HG03159 (cell line): ENCODE measurements around the gene TAS2R9.
"Not testable (repeated sequence)": the region's sequence is repeated elsewhere in the genome, so short reads cannot be mapped to it uniquely, and the experiment has no call there.

Source experiments
- ATAC-seq: cut with Tn5 transposase; IDR thresholded peaks from one replicate; pipeline ENCODE4 v1.9.1; 2021; ENCODE audit warnings: mild to moderate bottlenecking, moderate library complexity; ENCODE audit not compliant: unreplicated experiment

TAS2R9 gene, protein sequence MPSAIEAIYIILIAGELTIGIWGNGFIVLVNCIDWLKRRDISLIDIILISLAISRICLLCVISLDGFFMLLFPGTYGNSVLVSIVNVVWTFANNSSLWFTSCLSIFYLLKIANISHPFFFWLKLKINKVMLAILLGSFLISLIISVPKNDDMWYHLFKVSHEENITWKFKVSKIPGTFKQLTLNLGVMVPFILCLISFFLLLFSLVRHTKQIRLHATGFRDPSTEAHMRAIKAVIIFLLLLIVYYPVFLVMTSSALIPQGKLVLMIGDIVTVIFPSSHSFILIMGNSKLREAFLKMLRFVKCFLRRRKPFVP

DNA sequence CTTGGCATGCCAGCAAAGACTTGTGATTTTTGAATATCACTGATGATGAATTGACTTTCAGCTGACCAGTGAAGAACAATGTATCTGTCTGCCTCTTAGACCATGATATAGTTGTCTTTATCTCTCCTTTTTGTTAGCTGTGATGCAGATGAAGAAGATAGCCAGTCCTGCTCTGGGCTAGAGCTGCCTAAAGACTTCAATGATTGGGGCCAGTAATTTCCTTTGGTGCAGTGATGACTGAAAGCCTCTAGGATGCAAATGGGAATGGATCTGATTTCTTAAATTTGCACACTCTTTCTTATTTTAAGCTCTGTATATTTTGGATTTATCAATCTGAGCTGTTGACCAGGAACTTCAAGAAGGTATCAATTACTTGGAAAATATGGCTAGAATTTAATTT, at the start of gene TAS2R9:
Gene TAS2R9 (minus strand): TSS at position 101 of the 400 bp plus-strand sequence. CDS start 93 bp downstream, at position 8.
- no peak for ATAC-seq

DNA sequence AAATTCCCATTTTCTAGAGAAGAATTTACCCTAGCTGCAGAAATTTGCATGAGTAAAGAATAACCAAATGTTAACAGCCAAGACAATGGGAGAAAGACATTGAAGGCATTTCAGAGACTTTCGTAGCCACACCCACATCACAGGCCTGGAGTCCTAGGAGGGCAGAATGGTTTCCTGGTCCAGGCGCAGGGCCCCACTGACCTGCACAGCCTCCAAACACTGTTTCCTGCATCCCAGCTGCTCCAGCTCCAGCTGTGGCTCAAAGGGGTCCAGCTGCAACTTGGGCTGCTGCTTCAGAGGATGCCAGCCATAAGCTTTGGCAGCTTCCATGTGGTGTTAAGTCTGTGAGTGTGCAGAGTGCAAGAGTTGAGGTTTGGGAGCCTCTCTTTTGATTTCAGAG, 45.8 kb upstream of the TAS2R9 start:
- no peak for ATAC-seq

DNA sequence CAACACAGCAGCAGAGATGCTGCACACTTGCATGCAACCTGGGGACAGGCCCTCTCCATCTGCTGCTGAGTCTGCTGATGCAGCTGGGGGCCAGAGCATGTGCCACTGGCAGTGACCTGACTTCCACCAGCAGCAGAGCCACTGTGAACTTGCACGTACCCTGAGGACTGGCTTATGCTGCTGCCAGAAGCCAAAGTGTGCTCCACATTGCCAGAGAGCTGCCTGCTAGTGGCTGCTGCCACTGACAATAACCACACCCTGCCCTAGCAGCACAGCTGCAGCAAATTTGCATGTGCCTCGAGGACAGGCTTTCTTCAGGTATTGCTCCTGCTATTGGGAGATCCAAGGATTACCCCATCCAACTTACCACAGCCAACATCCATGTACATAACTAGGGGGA, 43.8 kb upstream of the TAS2R9 start:
- no peak for ATAC-seq

DNA sequence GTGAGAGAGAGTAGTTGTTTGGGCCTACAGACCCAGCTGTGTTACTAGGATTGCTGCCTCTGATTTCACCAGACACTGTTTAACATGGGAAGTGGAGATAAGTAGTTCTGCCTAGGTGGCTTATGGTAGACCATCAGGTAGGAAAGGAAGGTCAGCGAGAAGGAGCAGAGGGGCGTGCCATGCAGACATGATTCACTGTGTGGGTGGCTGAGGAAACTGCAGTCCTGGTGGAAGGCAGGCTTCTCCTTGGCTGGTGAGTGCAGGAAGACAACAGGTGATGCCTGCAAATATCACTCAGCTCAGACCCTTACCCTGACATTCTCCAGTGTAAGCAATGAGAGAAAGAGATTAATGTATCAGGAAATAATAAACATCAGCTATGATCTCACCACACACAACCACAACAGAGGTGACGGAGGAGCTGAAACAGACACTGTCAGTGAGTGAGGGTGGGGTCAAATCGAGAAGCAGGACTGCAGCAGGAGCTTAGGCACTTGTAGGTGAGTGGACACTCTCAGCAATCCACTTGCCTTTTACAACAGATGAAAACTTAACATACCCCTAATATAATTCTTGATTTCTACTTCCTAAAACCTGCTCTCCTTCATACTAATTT, 41.4 kb upstream of the TAS2R9 start:
- no peak for ATAC-seq

DNA sequence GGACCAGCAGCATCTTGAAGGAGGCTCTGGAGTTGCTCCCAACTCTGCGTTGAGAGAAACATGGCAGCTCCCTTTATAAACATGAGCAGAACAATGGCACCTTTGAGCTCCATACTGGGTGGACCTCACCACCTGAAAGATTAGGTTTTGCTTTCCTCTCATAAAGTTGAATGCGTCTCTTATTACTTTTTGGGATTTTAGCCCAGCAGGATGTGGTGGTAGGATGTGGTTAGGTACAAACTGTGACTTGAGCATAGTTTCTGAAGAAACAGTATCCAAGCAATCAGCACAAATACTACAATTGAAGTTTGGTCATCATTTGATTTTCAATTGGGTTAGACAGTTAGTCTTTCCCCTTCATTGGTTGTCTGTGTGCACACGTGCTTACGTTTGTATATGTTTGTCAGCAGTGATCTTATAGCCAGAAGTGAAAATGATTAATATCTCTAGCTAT, 39.5 kb upstream of the TAS2R9 start, which contains the start of gene PRR4:
Gene PRR4 (minus strand): TSS at position 51 of the 454 bp plus-strand sequence. CDS start 38 bp downstream, at position 13.
- peak; percentile 48 for ATAC-seq

DNA sequence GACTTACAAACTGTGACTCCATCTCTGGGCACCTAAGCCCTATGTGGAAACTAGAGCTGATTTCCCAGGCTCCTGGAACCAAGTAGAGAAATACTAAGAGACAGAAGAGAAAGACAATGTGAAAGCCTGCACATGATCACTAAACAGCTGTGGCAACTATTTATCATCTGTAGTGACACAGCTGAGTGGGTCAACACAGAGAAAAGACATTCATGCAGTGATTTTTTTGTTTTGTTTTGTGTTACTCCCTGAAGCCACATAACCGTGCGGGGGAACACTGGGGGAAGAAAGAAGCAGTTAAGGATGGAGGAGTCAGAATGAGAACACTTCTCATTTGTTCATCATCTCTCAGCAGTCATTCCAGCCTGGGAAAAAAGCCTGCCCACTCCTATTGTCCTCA, 37.8 kb upstream of the TAS2R9 start:
- ATAC-seq: no peak

DNA sequence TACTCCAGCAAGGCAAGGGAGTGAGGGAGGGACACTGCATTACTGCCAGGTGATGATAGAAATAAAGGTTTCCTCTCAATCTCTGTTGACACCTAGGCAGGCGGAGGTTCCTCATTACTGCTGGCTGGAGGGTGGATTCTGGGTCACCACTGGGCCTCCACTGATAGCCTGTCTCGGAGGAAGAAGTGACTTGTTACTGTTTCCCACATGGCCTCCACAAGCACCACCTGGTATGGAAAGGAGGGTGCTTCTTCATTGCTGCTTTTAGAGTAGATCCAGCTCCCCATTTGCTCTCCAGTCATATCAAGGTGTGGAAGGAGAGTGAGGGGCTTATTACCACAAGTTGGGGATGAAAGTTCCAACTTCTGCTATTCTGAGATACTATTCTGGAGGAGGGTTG, 32.9 kb upstream of the TAS2R9 start:
- ATAC-seq: no peak

DNA sequence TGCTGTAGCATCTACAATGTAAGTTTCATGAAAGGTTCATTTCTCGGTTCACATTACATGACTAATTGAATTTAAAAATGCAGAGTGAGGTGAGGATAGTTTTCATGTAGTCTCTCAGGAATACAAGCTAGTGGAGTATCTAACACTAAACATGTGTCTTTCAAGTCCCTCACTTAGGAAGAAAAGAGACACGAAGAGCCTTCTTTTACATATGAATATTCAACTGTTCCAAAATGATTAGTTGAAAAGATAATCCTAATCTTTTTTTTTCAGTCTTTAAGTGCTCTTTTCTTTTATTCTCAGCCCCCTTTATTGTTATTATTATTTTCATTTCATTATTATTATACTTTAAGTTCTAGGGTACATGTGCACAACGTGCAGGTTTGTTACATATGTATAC, 28.5 kb upstream of the TAS2R9 start:
- no peak for ATAC-seq

DNA sequence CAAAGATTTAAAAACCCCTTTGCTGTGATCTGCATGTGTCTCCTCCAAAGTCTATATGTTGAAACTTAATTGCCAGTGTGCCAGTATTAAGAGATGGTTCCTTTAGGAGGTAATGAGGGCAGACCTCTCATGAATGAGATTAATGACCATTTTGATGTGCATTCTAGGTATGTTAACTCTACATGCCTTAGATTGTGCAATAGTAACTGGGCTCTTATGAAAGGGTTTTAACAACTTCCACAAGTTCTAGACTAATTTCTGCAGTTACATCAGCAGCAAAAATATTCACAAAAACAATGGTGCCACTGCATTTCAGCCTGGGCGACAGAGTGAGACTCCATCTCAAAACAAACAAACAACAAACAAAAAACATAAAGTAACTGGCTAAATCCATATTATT, 20.0 kb upstream of the TAS2R9 start:
- ATAC-seq: no peak

DNA sequence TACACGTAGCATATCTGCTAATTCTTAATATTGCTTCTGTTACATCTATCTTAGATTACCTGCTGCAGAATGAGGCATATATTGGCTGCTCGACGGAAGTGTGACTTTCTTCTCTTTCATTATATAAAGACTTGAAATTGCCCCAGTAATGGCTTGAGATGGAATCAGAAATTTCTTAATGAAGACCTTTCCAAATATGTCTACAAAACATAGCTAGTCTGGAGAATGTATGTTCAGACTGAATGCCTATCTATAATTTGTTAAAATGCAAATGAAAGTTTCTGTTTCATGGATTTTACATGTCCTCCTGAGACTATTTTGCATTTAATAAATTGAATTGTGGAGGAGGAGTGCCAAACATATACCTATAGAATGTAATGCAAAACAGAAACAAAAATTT, 16.3 kb upstream of the TAS2R9 start, which contains the start of gene TAS2R10:
Gene TAS2R10 (minus strand): TSS at position 101 of the 400 bp plus-strand sequence. CDS start 89 bp downstream, at position 12.
- ATAC-seq: no peak

- no peak for ATAC-seq
These were observed 15.0 kb upstream of the TAS2R9 start for GRCh38 chr12:10824957-10825356.

GRCh38 chr12:10811883-10812536, 2.0 kb upstream of the TAS2R9 start:
- ATAC-seq: no peak

GRCh38 chr12:10807186-10807585, 2.8 kb downstream of the TAS2R9 start, which contains the start of gene TAS2R8:
TSS of gene TAS2R8 (minus strand) at chr12:10807286. CDS start at chr12:10806980, 306 bp downstream.
- ATAC-seq: no peak

- no peak for ATAC-seq
These were observed 7.4 kb downstream of the TAS2R9 start, which contains the start of gene TAS2R7 for GRCh38 chr12:10802587-10802986. TSS of gene TAS2R7 (minus strand) at chr12:10802627. CDS start at chr12:10802570, 57 bp downstream.

DNA sequence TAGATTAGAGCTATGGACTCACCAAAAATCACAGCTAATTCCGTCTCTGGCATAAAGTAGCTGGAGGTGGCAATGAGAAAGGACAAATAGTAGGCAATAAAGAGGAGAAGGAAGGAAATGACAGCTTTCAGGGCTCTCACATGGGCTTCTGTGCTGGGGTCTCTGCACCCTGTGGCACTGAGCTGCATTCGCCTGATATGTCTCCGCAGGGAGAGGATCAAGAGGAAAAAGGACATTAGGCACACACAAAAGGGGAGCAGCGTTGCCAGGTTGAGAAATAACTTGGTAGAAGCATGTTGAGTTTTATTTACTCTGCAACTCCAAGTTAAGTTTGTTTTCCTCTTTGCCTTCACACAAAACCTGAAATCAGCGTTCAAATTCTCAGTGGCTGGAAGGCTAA, 8.2 kb downstream of the TAS2R9 start:
- ATAC-seq: no peak

GRCh38 chr12:10794222-10794621, 15.7 kb downstream of the TAS2R9 start:
- no peak for ATAC-seq

DNA sequence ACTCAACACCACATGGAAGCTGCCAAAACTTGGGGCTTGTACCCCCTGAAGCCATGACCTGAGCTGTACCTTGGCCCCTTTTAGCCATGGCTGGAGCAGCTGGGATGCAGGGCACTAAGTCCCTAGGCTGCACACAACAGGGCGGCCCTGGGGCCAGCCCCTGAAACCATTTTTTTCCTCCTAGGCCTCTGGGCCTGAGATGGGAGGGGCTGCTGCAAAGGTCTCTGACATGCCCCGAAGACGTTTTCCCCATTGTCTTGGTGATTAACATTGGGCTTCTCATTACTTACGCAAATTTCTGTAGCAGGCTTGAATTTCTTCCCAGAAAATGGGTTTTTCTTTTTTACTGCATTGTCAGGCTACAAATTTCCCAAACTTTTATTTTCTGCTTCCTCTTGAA, 18.2 kb downstream of the TAS2R9 start:
- not testable (repeated sequence) for ATAC-seq

DNA sequence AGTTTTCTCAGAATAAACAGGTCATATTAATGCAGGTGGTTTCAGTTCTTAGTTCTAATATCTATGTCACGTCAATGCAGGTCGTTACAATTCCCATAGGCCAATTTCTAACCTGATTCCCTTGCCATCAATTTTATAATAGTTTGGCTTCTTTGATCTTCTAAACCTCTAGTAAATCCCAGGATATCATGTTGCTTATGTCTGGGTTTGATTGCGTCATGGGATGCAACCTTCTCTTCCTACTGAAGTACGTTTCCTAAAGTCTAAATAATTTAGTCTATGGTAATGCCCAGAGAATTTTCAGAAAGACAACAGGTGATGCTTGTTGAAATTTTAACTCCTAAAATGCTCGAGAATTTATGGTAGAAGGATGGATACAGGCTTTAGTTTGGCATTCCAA, 26.7 kb downstream of the TAS2R9 start:
- ATAC-seq: no peak

GRCh38 chr12:10779103-10779502, 30.9 kb downstream of the TAS2R9 start:
- ATAC-seq: no peak

GRCh38 chr12:10771132-10771733, 38.7 kb downstream of the TAS2R9 start:
- no peak for ATAC-seq

DNA sequence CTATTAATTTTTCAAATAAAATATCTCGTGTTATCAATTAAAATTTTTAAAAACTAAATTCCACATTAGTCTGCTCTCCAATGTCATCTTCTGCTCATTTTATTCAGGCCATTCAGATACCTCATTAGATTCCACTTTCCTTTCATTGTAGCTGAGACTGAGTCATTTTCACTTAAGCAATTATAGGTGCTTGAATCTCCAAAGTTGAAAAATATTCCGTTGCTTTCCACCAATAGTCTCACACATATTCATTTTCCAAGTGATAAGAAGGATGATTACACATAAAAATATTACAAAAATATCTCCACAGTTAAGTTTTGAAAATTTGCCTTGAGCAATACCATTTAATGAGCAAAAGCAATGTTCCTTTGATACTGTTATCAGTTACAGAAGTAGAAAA, 50.3 kb downstream of the TAS2R9 start:
- no peak for ATAC-seq
